GM12873 (cell line): ENCODE measurements around the gene TIPIN.
A peak's percentile ranks its signal among the peaks of the same experiment; 100 is the strongest.

Experiments
- CTCF ChIP-seq: IDR thresholded peaks from 2 replicates; pipeline ENCODE4 v1.5.1; 2012; ENCODE audit warnings: low read depth, mild to moderate bottlenecking, moderate library complexity, low read length, control low read depth; ENCODE audit not compliant: insufficient read depth; ENCODE audit errors: missing control alignments

Gene TIPIN

GRCh38 chr15:66306381-66306780 is 50.1 kb downstream of the TIPIN start:
- TF ChIP-seq CTCF: no peak

- no peak for TF ChIP-seq CTCF
These were observed 53.8 kb downstream of the TIPIN start for GRCh38 chr15:66302489-66303278.

- TF ChIP-seq CTCF: no peak
These were observed 57.7 kb downstream of the TIPIN start for GRCh38 chr15:66298803-66299251.

GRCh38 chr15:66296186-66296585 is 60.3 kb downstream of the TIPIN start:
- TF ChIP-seq CTCF: no peak

GRCh38 chr15:66294932-66295235 is 61.6 kb downstream of the TIPIN start:
- no peak for TF ChIP-seq CTCF

GRCh38 chr15:66294157-66294931 is 62.1 kb downstream of the TIPIN start:
- TF ChIP-seq CTCF: peak; percentile 2

- no peak for TF ChIP-seq CTCF
These were observed 62.9 kb downstream of the TIPIN start, which contains the start of gene DIS3L for GRCh38 chr15:66293419-66294156. DIS3L (plus strand) TSS chr15:66293568; CDS start chr15:66293597, 29 bp downstream.
